HepG2 (cell line): ENCODE measurements around the gene STXBP5L. TPM values are rescaled to one million over a fixed set of nuclear protein-coding genes. Genes with fewer than 3 reads are reported as not detected.

Source experiments
- ATAC-seq: fragments of 200-7000 bp; cut with Tn5 transposase; 3 replicates; pipeline ENCODE4 v1.9.1; 2020; ENCODE audit warnings: mild to moderate bottlenecking, moderate library complexity
- BruUV-seq: library from RNA; stranded (reverse); fragments of 400-500 nt; replicated peaks from 2 replicates; lab custom pipeline; 2021; lab: Mats Ljungman, UMichigan
- CTCF ChIA-PET: fragments of 300-600 bp; formaldehyde crosslinking; extraction: SDS; loops from one replicate; lab custom pipeline; 2021; ENCODE audit warnings: low total read pairs, inconsistent platforms, low intra/inter-chr PET ratio; lab: Yijun Ruan, JAX
- POLR2A ChIA-PET: fragments of 350-600 bp; sonication (Branson Sonifier 250); formaldehyde crosslinking; loops from one replicate; lab custom pipeline; 2020; ENCODE audit warnings: antibody characterized with exemption, inconsistent platforms; lab: Yijun Ruan, JAX
- DNase-seq: peaks from one replicate; pipeline ENCODE4 v3.0.0-alpha.2; 2015; ENCODE audit warnings: low spot score
- FAIRE-seq: peaks from 3 replicates; lab custom pipeline; 2011; peaks lifted over from hg19 to GRCh38; lab: Jason Lieb, UNC
- H2AFZ ChIP-seq: one replicate; pipeline ENCODE4 v1.6.1; 2011; ENCODE audit warnings: low read length, inconsistent platforms
- H3K27ac ChIP-seq: fragments of 300-600 bp; 3 replicates; pipeline ENCODE4 v1.8.0; 2011; ENCODE audit warnings: mixed run types, mild to moderate bottlenecking, mixed read lengths, low read length, inconsistent platforms; ENCODE audit not compliant: insufficient read depth; ENCODE audit errors: extremely low read length
- H3K27me3 ChIP-seq, 2 experiments: fragments of 200-600 bp in 1 of 2; 2 replicates in 1 of 2; 3 replicates in 1 of 2; pipeline versions ENCODE4 v1.6.0 to v1.8.0; 2011; ENCODE audit warnings: low read length in 2 of 2, mild to moderate bottlenecking in 2 of 2, moderate library complexity in 2 of 2, inconsistent platforms in 1 of 2; ENCODE audit not compliant: insufficient read depth in 2 of 2, control insufficient read depth in 1 of 2
- H3K36me3 ChIP-seq, 2 experiments: fragments of 200-600 bp in 1 of 2; replicated peaks in 1 of 2; 2 replicates in 1 of 2; 3 replicates in 1 of 2; pipeline versions ENCODE4 v1.5.1 to v1.8.0; 2011; ENCODE audit warnings: low read length in 2 of 2, inconsistent platforms in 1 of 2; ENCODE audit not compliant: insufficient read depth in 2 of 2, control insufficient read depth in 1 of 2
- H3K4me1 ChIP-seq: 2 replicates; pipeline ENCODE4 v1.5.1; 2012; ENCODE audit warnings: low read length, inconsistent platforms; ENCODE audit not compliant: insufficient read depth
- H3K4me2 ChIP-seq: 2 replicates; pipeline ENCODE4 v1.6.0; 2011; ENCODE audit warnings: low read depth, low read length, inconsistent platforms
- H3K4me3 ChIP-seq, 3 experiments: fragments of 200-600 bp in 1 of 3; sonication (generic), shearing (Covaris generic) in 1 of 3; replicated peaks in 1 of 3; 2 replicates each; pipeline ENCODE4 v1.5.1; 2011 to 2016; ENCODE audit warnings: low read length in 3 of 3, inconsistent platforms in 2 of 3, low read depth in 2 of 3, mild to moderate bottlenecking in 2 of 3, control low read depth in 1 of 3, mixed read lengths in 1 of 3; ENCODE audit not compliant: insufficient read depth in 1 of 3
- H3K79me2 ChIP-seq: one replicate; pipeline ENCODE4 v1.6.1; 2011; ENCODE audit warnings: low read length, inconsistent platforms; ENCODE audit not compliant: insufficient read depth
- H3K9ac ChIP-seq: 2 replicates; pipeline ENCODE4 v1.6.0; 2011; ENCODE audit warnings: mild to moderate bottlenecking, low read depth, low read length, inconsistent platforms; ENCODE audit not compliant: insufficient read depth
- H3K9me3 ChIP-seq: 2 replicates; pipeline ENCODE4 v1.5.1; 2012; ENCODE audit warnings: mild to moderate bottlenecking, low read length
- H4K20me1 ChIP-seq: 2 replicates; pipeline ENCODE4 v1.6.0; 2011; ENCODE audit warnings: inconsistent platforms, mild to moderate bottlenecking, low read length, moderate library complexity; ENCODE audit not compliant: insufficient read depth
- ATF4 ChIP-seq, 2 experiments: fragments of 450-650 bp in 1 of 2; sonication (generic) in 1 of 2; formaldehyde crosslinking; IDR thresholded peaks; 2 replicates each; pipeline versions ENCODE4 v1.5.0 to v1.8.0; 2020 to 2022; ENCODE audit warnings: mild to moderate bottlenecking in 1 of 2, missing genetic modification reagents in 1 of 2
- DPF2 ChIP-seq: sonication (generic); formaldehyde crosslinking; IDR thresholded peaks from 2 replicates; pipeline ENCODE4 v1.4.0; 2020; ENCODE audit warnings: mild to moderate bottlenecking, low read depth, missing genetic modification reagents, borderline replicate concordance
- MAFF ChIP-seq: IDR thresholded peaks from 2 replicates; pipeline ENCODE4 v1.6.1; 2011; ENCODE audit warnings: low read depth, low read length, improper control_type of control experiment
- MAFK ChIP-seq, 2 experiments: IDR thresholded peaks in 1 of 2; conservative IDR thresholded peaks in 1 of 2; 2 replicates each; pipeline ENCODE4 v1.6.1; 2011; ENCODE audit warnings: improper control_type of control experiment in 2 of 2, low read length in 2 of 2
- NFE2L2 ChIP-seq: fragments of 150-350 bp; IDR thresholded peaks from 2 replicates; pipeline ENCODE4 v1.6.1; 2014; ENCODE audit warnings: low read length
- STAG1 ChIP-seq: sonication (generic); formaldehyde crosslinking; IDR thresholded peaks from 2 replicates; pipeline ENCODE4 v1.4.0; 2020; ENCODE audit warnings: missing genetic modification reagents
- ZBTB40 ChIP-seq, 2 experiments: fragments of 450-650 bp in 1 of 2; sonication (generic) in 1 of 2; formaldehyde crosslinking in 1 of 2; IDR thresholded peaks; 2 replicates each; pipeline versions ENCODE4 v1.6.1 to v1.8.0; 2016 to 2022; ENCODE audit warnings: antibody characterized with exemption in 1 of 2, mild to moderate bottlenecking in 1 of 2, missing genetic modification reagents in 1 of 2
- ZNF431 ChIP-seq: sonication (generic); formaldehyde crosslinking; IDR thresholded peaks from 2 replicates; pipeline ENCODE4 v1.9.0; 2022; ENCODE audit warnings: missing genetic modification reagents, low read depth, mild to moderate bottlenecking, borderline replicate concordance
- WGBS: methylation state at CpG from one replicate; pipeline ENCODE4 v1.1.6; 2017; ENCODE audit warnings: low lambda C conversion rate; 5-methylcytosine and 5-hydroxymethylcytosine counted together
- in situ Hi-C: cut with HindIII; loops from 2 replicates; pipeline ENCODE4 v1.10.0; 2017; ENCODE audit warnings: low pct_unique_long_range_greater_than_20kb; ENCODE audit not compliant: extremely low pct_ligation_motif_present
- intact Hi-C: fragments of 100-400 bp; cut with micrococcal nuclease; formaldehyde crosslinking; loops from one replicate; pipeline ENCODE4 v1.10.0; 2022; ENCODE audit not compliant: unreplicated experiment
- polyA plus RNA-seq, 8 experiments: library from polyadenylated mRNA; depleted of rRNA in 3 of 8; stranded (reverse) in 7 of 8; unstranded in 1 of 8; fragments of >200 nt; fragmentation: Illumina TruSeq in 4 of 8; extraction: Trizol in 4 of 8; gene quantifications; 2 replicates each; pipeline versions ENCODE4 v1.2.1 to v1.2.3, GENCODE V29; 2011 to 2016; ENCODE audit warnings: low read depth in 4 of 8, missing spikeins in 1 of 8, mixed read lengths in 1 of 8; ENCODE audit not compliant: insufficient read depth in 1 of 8
- total RNA-seq, 5 experiments: library from RNA; depleted of rRNA; stranded (reverse); fragments of >200 nt; fragmentation: Illumina TruSeq; extraction: Trizol; gene quantifications; 2 replicates each; pipeline ENCODE4 v1.2.3, GENCODE V29; 2016; ENCODE audit warnings: low read depth in 1 of 5

The STXBP5L gene
- total and polyA plus RNA-seq, 2 of the 13 experiments (the other 11 are each of a cell fraction or from before 2014, with no cell fraction given) = not detected

GRCh38 chr3:121152573-121152972 is 244.6 kb downstream of the STXBP5L start:
- peak; percentile 31 to 39; a peak in 2 of 4 replicates for TF ChIP-seq MAFK (conservative IDR thresholded peaks at IDR 0.05 in 1 of 2, IDR thresholded peaks at IDR 0.05 in 1 of 2; ENCODE audit: low read length in 2 of 2)
- TF ChIP-seq ATF4 (CRISPR knock-in tag; IDR thresholded peaks at IDR 0.05) = no peak
- 0 out of 2 replicates have a peak, but pooled peaks have one; percentile 2 for TF ChIP-seq MAFF
- no peak for TF ChIP-seq DPF2 (CRISPR knock-in tag)
- peak; percentile 11; the same call in 1 of the 2 replicates for TF ChIP-seq STAG1 (CRISPR knock-in tag)
- TF ChIP-seq ZNF431 (CRISPR knock-in tag) = no peak
- H3K4me3 ChIP-seq = no peak overlapping the region
- H3K27me3 ChIP-seq = no peaks in the 10 kb centered on the region
- no peaks in the 10 kb centered on the region for H4K20me1 ChIP-seq
- FAIRE-seq = no peak
- in situ Hi-C loops = no loop called here
- intact Hi-C loops = loop anchor here (5.0 kb wide), 1 partner anchor 530 kb away; no protein-coding TSS in a partner anchor
- DNase-seq = peak; percentile 2
- no peak overlapping the region for H2AFZ ChIP-seq
- H3K36me3 ChIP-seq = no peaks in the 10 kb centered on the region
- H3K79me2 ChIP-seq = no peaks in the 10 kb centered on the region
- ATAC-seq = peak; percentile 50; the same call in 2 of the 3 replicates
- CTCF ChIA-PET = interaction anchor here (1.1 kb wide), 1 partner anchor 592 kb away, joined by 3 read pairs; no protein-coding TSS in a partner anchor
- WGBS = 2% methylated on average over 4 of the region's 4 CpGs
- no TSS peak for BruUV-seq
- no peak overlapping the region for H3K9ac ChIP-seq
- POLR2A ChIA-PET = no interaction called here
- H3K4me1 ChIP-seq = no peaks in the 10 kb centered on the region
- H3K27ac ChIP-seq = no peak overlapping the region
- H3K9me3 ChIP-seq = no peaks in the 10 kb centered on the region
- H3K4me2 ChIP-seq = no peak overlapping the region

GRCh38 chr3:121153851-121154250 is 245.8 kb downstream of the STXBP5L start:
- DNase-seq (no peak), FAIRE-seq (no peak), ATAC-seq (no peak)
- H3K4me1 ChIP-seq = no peaks in the 10 kb centered on the region
- no peak overlapping the region for H3K9ac ChIP-seq
- H2AFZ ChIP-seq = no peak overlapping the region
- 0% methylated on average over 1 of the region's 1 CpG for WGBS
- ChIA-PET CTCF (no interaction called here), POLR2A (no interaction called here)
- H3K27me3 ChIP-seq = no peaks in the 10 kb centered on the region
- BruUV-seq = no TSS peak
- no peaks in the 10 kb centered on the region for H3K79me2 ChIP-seq
- no peak overlapping the region for H3K27ac ChIP-seq
- H3K4me3 ChIP-seq = no peak overlapping the region
- no peaks in the 10 kb centered on the region for H3K9me3 ChIP-seq
- in situ Hi-C loops = no loop called here
- H3K4me2 ChIP-seq = no peak overlapping the region
- no peaks in the 10 kb centered on the region for H4K20me1 ChIP-seq
- intact Hi-C loops = loop anchor here (5.0 kb wide), 1 partner anchor 532 kb away; no protein-coding TSS in a partner anchor
- no peaks in the 10 kb centered on the region for H3K36me3 ChIP-seq
- TF ChIP-seq ZBTB40 (IDR thresholded peaks at IDR 0.05) (no peak), ZBTB40 (CRISPR knock-in tag; IDR thresholded peaks at IDR 0.05) (no peak), NFE2L2 (peak; percentile 31)
